ENCODE data around the gene INTS11.

Gene INTS11

DNA sequence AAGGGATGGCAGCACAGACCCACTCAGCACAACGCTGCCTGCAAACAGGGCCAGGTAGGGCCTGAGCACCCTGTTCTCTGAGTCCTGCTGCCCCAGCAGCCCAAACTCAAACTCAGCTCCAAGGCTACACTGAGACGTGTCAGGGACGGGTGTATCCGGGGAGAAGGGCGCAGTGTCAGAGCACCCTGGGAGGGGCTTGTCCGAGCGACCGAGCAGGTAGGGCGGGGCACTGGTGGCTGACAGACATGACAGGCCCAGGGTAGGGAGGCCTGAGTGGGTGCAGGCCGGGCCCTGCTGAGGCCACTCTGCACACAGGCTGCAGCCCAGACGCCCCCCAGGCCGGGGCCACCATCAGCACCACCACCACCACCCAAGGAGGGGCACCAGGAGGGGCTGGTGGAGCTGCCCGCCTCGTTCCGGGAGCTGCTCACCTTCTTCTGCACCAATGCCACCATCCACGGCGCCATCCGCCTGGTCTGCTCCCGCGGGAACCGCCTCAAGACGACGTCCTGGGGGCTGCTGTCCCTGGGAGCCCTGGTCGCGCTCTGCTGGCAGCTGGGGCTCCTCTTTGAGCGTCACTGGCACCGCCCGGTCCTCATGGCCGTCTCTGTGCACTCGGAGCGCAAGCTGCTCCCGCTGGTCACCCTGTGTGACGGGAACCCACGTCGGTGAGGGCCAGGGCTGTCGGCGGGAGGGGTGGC lies 38.7 kb downstream of the INTS11 start:
- Histone ChIP-seq H3K79me1 (ENCODE audit: low read length) (no peaks in the 10 kb centered on the region), H4K91ac (ENCODE audit: low read depth, low read length) (no peak overlapping the region), H3K9me3 (ENCODE audit: insufficient read depth, low read depth, low read length) (peaks cover 10% of the 10 kb centered on the region), H3K27me3 (ENCODE audit: insufficient read depth, low read length) (no peaks in the 10 kb centered on the region), H3K4me1 (ENCODE audit: control insufficient read depth in 1 of 2, insufficient read depth in 2 of 2, low read length in 2 of 2) (no peaks in the 10 kb centered on the region), H3K4ac (ENCODE audit: low read depth, low read length) (no peak overlapping the region), H3K18ac (ENCODE audit: low read length) (no peak overlapping the region), H2AFZ (ENCODE audit: insufficient read depth, low read length, poor library complexity) (no peak overlapping the region), H2BK5ac (ENCODE audit: low read depth, low read length, poor library complexity) (no peak overlapping the region), H3K14ac (ENCODE audit: low read length) (no peak overlapping the region), H3K9ac (ENCODE audit: low read length) (no peak overlapping the region), H4K8ac (ENCODE audit: low read depth, low read length) (no peak overlapping the region), H3K79me2 (ENCODE audit: control insufficient read depth, insufficient read depth, low read length, poor library complexity) (no peaks in the 10 kb centered on the region), H4K12ac (ENCODE audit: low read depth, low read length) (no peak overlapping the region), H2BK120ac (ENCODE audit: insufficient read depth, low read length, poor library complexity) (no peak overlapping the region), H3K36me3 (ENCODE audit: control insufficient read depth in 1 of 2, insufficient read depth in 2 of 2, low read length in 2 of 2) (no peaks in the 10 kb centered on the region), H2AK5ac (ENCODE audit: low read length) (no peak overlapping the region), H3K23ac (ENCODE audit: low read length) (no peak overlapping the region), H3K4me3 (ENCODE audit: low read depth, low read length) (no peak overlapping the region), H2BK12ac (ENCODE audit: low read length) (no peak overlapping the region), H3K4me2 (ENCODE audit: low read length) (no peak overlapping the region), H3K27ac (ENCODE audit: low read depth, low read length) (no peak overlapping the region)
- DNase-seq, result no peak
- no CpG with 5 or more reads among the region's 37 CpGs for WGBS (ENCODE audit: extremely low coverage, insufficient coverage, insufficient read length)

DNA sequence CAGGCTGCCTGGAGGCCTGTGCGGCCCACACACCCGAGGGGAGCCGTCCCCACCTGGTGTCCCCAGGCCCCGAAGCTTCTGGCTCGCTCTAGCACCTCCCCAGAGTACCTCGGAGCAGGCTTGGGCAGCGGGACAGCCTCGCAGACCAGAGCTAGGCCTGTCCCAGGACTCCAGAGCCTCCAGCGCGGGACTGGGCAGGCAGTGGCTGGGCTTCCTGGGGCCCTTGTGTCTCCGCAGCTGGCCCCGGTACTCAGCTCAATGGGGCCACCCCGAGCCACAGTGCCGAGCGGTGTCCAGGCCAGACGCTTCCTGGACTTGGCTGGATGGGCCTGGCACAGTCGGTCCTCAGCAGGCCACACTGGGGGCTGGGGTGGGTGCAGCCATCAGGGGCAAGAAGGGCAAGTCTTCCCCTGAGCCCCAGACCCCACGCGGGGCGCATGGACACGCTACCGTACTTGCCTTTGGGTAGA lies 39.3 kb downstream of the INTS11 start:
- Histone ChIP-seq H2BK120ac (ENCODE audit: insufficient read depth, low read length, poor library complexity) (no peak overlapping the region), H3K4me3 (ENCODE audit: low read depth, low read length) (no peak overlapping the region), H3K4me1 (ENCODE audit: control insufficient read depth in 1 of 2, insufficient read depth in 2 of 2, low read length in 2 of 2) (no peaks in the 10 kb centered on the region)

GRCh38 chr1:1284221-1285101 lies 40.0 kb downstream of the INTS11 start:
- no peak overlapping the region for H3K27ac ChIP-seq (ENCODE audit: low read depth, low read length)
- no CpG with 5 or more reads among the region's 32 CpGs for WGBS (ENCODE audit: extremely low coverage, insufficient coverage, insufficient read length)
- no peak for DNase-seq
- no peaks in the 10 kb centered on the region for H3K79me2 ChIP-seq (ENCODE audit: control insufficient read depth, insufficient read depth, low read length, poor library complexity)
- no peaks in the 10 kb centered on the region for H3K36me3 ChIP-seq (ENCODE audit: control insufficient read depth in 1 of 2, insufficient read depth in 2 of 2, low read length in 2 of 2)
- no peak overlapping the region for H3K4me2 ChIP-seq (ENCODE audit: low read length)
- no peak overlapping the region for H3K4ac ChIP-seq (ENCODE audit: low read depth, low read length)
- H3K14ac ChIP-seq (ENCODE audit: low read length), result no peak overlapping the region
- H2BK12ac ChIP-seq (ENCODE audit: low read length), result no peak overlapping the region
- no peaks in the 10 kb centered on the region for H3K4me1 ChIP-seq (ENCODE audit: control insufficient read depth in 1 of 2, insufficient read depth in 2 of 2, low read length in 2 of 2)
- peaks cover 10% of the 10 kb centered on the region for H3K9me3 ChIP-seq (ENCODE audit: insufficient read depth, low read depth, low read length)
- H2AFZ ChIP-seq (ENCODE audit: insufficient read depth, low read length, poor library complexity), result no peak overlapping the region
- H3K23ac ChIP-seq (ENCODE audit: low read length), result no peak overlapping the region
- no peak overlapping the region for H4K8ac ChIP-seq (ENCODE audit: low read depth, low read length)
- H3K27me3 ChIP-seq (ENCODE audit: insufficient read depth, low read length), result no peaks in the 10 kb centered on the region
- no peaks in the 10 kb centered on the region for H3K79me1 ChIP-seq (ENCODE audit: low read length)
- H2BK5ac ChIP-seq (ENCODE audit: low read depth, low read length, poor library complexity), result no peak overlapping the region
- H4K12ac ChIP-seq (ENCODE audit: low read depth, low read length), result no peak overlapping the region
- peak overlapping the region; percentile 39 for H3K4me3 ChIP-seq (ENCODE audit: low read depth, low read length)
- no peak overlapping the region for H3K9ac ChIP-seq (ENCODE audit: low read length)
- H2BK120ac ChIP-seq (ENCODE audit: insufficient read depth, low read length, poor library complexity), result no peak overlapping the region
- H4K91ac ChIP-seq (ENCODE audit: low read depth, low read length), result no peak overlapping the region
- no peak overlapping the region for H3K18ac ChIP-seq (ENCODE audit: low read length)
- H2AK5ac ChIP-seq (ENCODE audit: low read length), result no peak overlapping the region

More for the DNA sequence above, 39.3 kb downstream of the INTS11 start:
- no peak overlapping the region for H4K91ac ChIP-seq (ENCODE audit: low read depth, low read length)
- no peak overlapping the region for H2BK12ac ChIP-seq (ENCODE audit: low read length)
- H3K9ac ChIP-seq (ENCODE audit: low read length), result no peak overlapping the region
- no peak overlapping the region for H3K4ac ChIP-seq (ENCODE audit: low read depth, low read length)
- H3K79me2 ChIP-seq (ENCODE audit: control insufficient read depth, insufficient read depth, low read length, poor library complexity), result no peaks in the 10 kb centered on the region
- peaks cover 10% of the 10 kb centered on the region for H3K9me3 ChIP-seq (ENCODE audit: insufficient read depth, low read depth, low read length)
- no peaks in the 10 kb centered on the region for H3K36me3 ChIP-seq (ENCODE audit: control insufficient read depth in 1 of 2, insufficient read depth in 2 of 2, low read length in 2 of 2)
- no peaks in the 10 kb centered on the region for H3K27me3 ChIP-seq (ENCODE audit: insufficient read depth, low read length)
- no peak overlapping the region for H3K14ac ChIP-seq (ENCODE audit: low read length)
- H3K23ac ChIP-seq (ENCODE audit: low read length), result no peak overlapping the region
- H4K8ac ChIP-seq (ENCODE audit: low read depth, low read length), result no peak overlapping the region
- no peak overlapping the region for H3K27ac ChIP-seq (ENCODE audit: low read depth, low read length)
- DNase-seq, result no peak
- no peaks in the 10 kb centered on the region for H3K79me1 ChIP-seq (ENCODE audit: low read length)
- no peak overlapping the region for H2BK5ac ChIP-seq (ENCODE audit: low read depth, low read length, poor library complexity)
- H2AFZ ChIP-seq (ENCODE audit: insufficient read depth, low read length, poor library complexity), result no peak overlapping the region
- H3K4me2 ChIP-seq (ENCODE audit: low read length), result no peak overlapping the region
- H4K12ac ChIP-seq (ENCODE audit: low read depth, low read length), result no peak overlapping the region
- H2AK5ac ChIP-seq (ENCODE audit: low read length), result no peak overlapping the region
- no peak overlapping the region for H3K18ac ChIP-seq (ENCODE audit: low read length)
- no CpG with 5 or more reads among the region's 22 CpGs for WGBS (ENCODE audit: extremely low coverage, insufficient coverage, insufficient read length)

GRCh38 chr1:1283821-1284220 lies 40.6 kb downstream of the INTS11 start:
- H3K4me2 ChIP-seq (ENCODE audit: low read length), result no peak overlapping the region
- no peak overlapping the region for H3K9ac ChIP-seq (ENCODE audit: low read length)
- no peak overlapping the region for H3K14ac ChIP-seq (ENCODE audit: low read length)
- no peak overlapping the region for H4K91ac ChIP-seq (ENCODE audit: low read depth, low read length)
- H3K36me3 ChIP-seq (ENCODE audit: control insufficient read depth in 1 of 2, insufficient read depth in 2 of 2, low read length in 2 of 2), result no peaks in the 10 kb centered on the region
- no peak overlapping the region for H2BK120ac ChIP-seq (ENCODE audit: insufficient read depth, low read length, poor library complexity)
- H4K12ac ChIP-seq (ENCODE audit: low read depth, low read length), result no peak overlapping the region
- H2AFZ ChIP-seq (ENCODE audit: insufficient read depth, low read length, poor library complexity), result no peak overlapping the region
- no peak overlapping the region for H3K27ac ChIP-seq (ENCODE audit: low read depth, low read length)
- H3K18ac ChIP-seq (ENCODE audit: low read length), result no peak overlapping the region
- H3K79me1 ChIP-seq (ENCODE audit: low read length), result no peaks in the 10 kb centered on the region
- no peak overlapping the region for H2BK12ac ChIP-seq (ENCODE audit: low read length)
- H3K4me3 ChIP-seq (ENCODE audit: low read depth, low read length), result no peak overlapping the region
- H3K9me3 ChIP-seq (ENCODE audit: insufficient read depth, low read depth, low read length), result peaks cover 10% of the 10 kb centered on the region
- no peak overlapping the region for H4K8ac ChIP-seq (ENCODE audit: low read depth, low read length)
- no peak overlapping the region for H3K4ac ChIP-seq (ENCODE audit: low read depth, low read length)
- H2BK5ac ChIP-seq (ENCODE audit: low read depth, low read length, poor library complexity), result no peak overlapping the region
- no CpG with 5 or more reads among the region's 9 CpGs for WGBS (ENCODE audit: extremely low coverage, insufficient coverage, insufficient read length)
- DNase-seq, result peak in 1 of 2 donors; percentile 49
- H3K27me3 ChIP-seq (ENCODE audit: insufficient read depth, low read length), result no peaks in the 10 kb centered on the region
- no peaks in the 10 kb centered on the region for H3K79me2 ChIP-seq (ENCODE audit: control insufficient read depth, insufficient read depth, low read length, poor library complexity)
- H3K4me1 ChIP-seq (ENCODE audit: control insufficient read depth in 1 of 2, insufficient read depth in 2 of 2, low read length in 2 of 2), result no peaks in the 10 kb centered on the region
- H3K23ac ChIP-seq (ENCODE audit: low read length), result no peak overlapping the region
- no peak overlapping the region for H2AK5ac ChIP-seq (ENCODE audit: low read length)
